Heart left ventricle (tissue), 13 donors: ENCODE results near the gene FTO.

Experiments
- CTCF ChIP-seq, 12 donors: fragments of 200-600 bp; sonication (generic) in 4 of 12; IDR thresholded peaks; one replicate each; pipeline versions ENCODE4 v1.5.0 to v1.8.0; 2018 to 2022; ENCODE audit warnings: antibody characterized with exemption in 12 of 12, mild to moderate bottlenecking in 5 of 12
- POLR2A ChIP-seq, 2 donors: fragments of 450-650 bp; IDR thresholded peaks; one replicate each; pipeline ENCODE4 v1.6.1; 2017; ENCODE audit warnings: antibody characterized with exemption in 2 of 2, mild to moderate bottlenecking in 2 of 2, moderate library complexity in 2 of 2
- donor health status: ischemic (EF 13 %, LVEDD 7.1; RV severe dilation, severe dysfunction).
- donor health status: DM: no; HTN: yes; CAD: no.
- donor health status: DM: no; HTN: no; CAD: no.
- donor health status: ischemic (EF 25% LVEDD 6.9; RV normal size, moderate dysfunction).
- donor health status: ischemic (EF 25% LVEDD 5.7; RV mildly dilated, moderate dysfunction).
- donor health status: ischemic (EF 35%, LVEDD 5.7; RV mildly dilated, moderate dysfunction).
- donor health status: nonischemic (EF 11% LVEDD 7.7; RV severe dilation, severe dysfunction).
- donor health status: DM: yes; HTN: yes; CAD: no.
- donor health status: PGD.
- donor health status: ischemic (EF 29% LVEDD 5.4; RV normal size, mild dysfunction).
- donor health status: nonischemic (EF 23%, LVEDD 6.1; RV moderate dilation, normal function).

- no peak for TF ChIP-seq CTCF (IDR thresholded peaks at IDR 0.05)
- no peak for TF ChIP-seq POLR2A (IDR thresholded peaks at IDR 0.05)
Observed at GRCh38 chr16:54159490-54160080, 455.6 kb downstream of the FTO start.
